HEK293 (cell line): ENCODE measurements around the gene RD3L.
A peak's percentile ranks its signal among the peaks of the same experiment; 100 is the strongest.

Source experiments
- BCL6B ChIP-seq: fragments of 450-650 bp; formaldehyde crosslinking; IDR thresholded peaks from 2 replicates; pipeline ENCODE4 v1.5.1; 2017; ENCODE audit warnings: missing biosample characterization, missing genetic modification characterization
- HIC1 ChIP-seq: fragments of 450-650 bp; formaldehyde crosslinking; IDR thresholded peaks from 2 replicates; pipeline ENCODE4 v1.5.1; 2016; ENCODE audit warnings: missing biosample characterization, missing genetic modification characterization
- OVOL3 ChIP-seq: fragments of 450-650 bp; formaldehyde crosslinking; IDR thresholded peaks from 2 replicates; pipeline ENCODE4 v1.5.1; 2016; ENCODE audit warnings: missing biosample characterization, missing genetic modification characterization
- PRDM2 ChIP-seq: fragments of 450-650 bp; formaldehyde crosslinking; IDR thresholded peaks from 2 replicates; pipeline ENCODE4 v1.5.1; 2016; ENCODE audit warnings: missing biosample characterization, missing genetic modification characterization, borderline replicate concordance
- REPIN1 ChIP-seq: fragments of 450-650 bp; formaldehyde crosslinking; IDR thresholded peaks from 2 replicates; pipeline ENCODE4 v1.5.1; 2017; ENCODE audit warnings: missing biosample characterization, missing genetic modification characterization, low read depth
- SALL2 ChIP-seq: fragments of 450-650 bp; formaldehyde crosslinking; IDR thresholded peaks from 2 replicates; pipeline ENCODE4 v1.5.0; 2017; ENCODE audit warnings: missing biosample characterization, mild to moderate bottlenecking, missing genetic modification characterization, borderline replicate concordance
- SP7 ChIP-seq: fragments of 450-650 bp; formaldehyde crosslinking; IDR thresholded peaks from 2 replicates; pipeline ENCODE4 v1.5.1; 2016; ENCODE audit warnings: missing biosample characterization, missing genetic modification characterization
- TRIM28 ChIP-seq: IDR thresholded peaks from 2 replicates; pipeline ENCODE4 v1.6.1; 2011; ENCODE audit warnings: low read length, control low read depth, borderline replicate concordance
- ZBTB21 ChIP-seq: fragments of 450-650 bp; formaldehyde crosslinking; IDR thresholded peaks from 2 replicates; pipeline ENCODE4 v1.5.1; 2017; ENCODE audit warnings: missing biosample characterization, missing genetic modification characterization
- ZBTB8A ChIP-seq: fragments of 450-650 bp; formaldehyde crosslinking; IDR thresholded peaks from 2 replicates; pipeline ENCODE4 v1.5.1; 2016; ENCODE audit warnings: missing biosample characterization, missing genetic modification characterization
- ZEB2 ChIP-seq: fragments of 450-650 bp; formaldehyde crosslinking; IDR thresholded peaks from 2 replicates; pipeline ENCODE4 v1.5.1; 2016; ENCODE audit warnings: missing biosample characterization, missing genetic modification characterization
- ZNF133 ChIP-seq: fragments of 450-650 bp; formaldehyde crosslinking; IDR thresholded peaks from 2 replicates; pipeline ENCODE4 v1.5.1; 2016; ENCODE audit warnings: missing biosample characterization, missing genetic modification characterization
- ZNF202 ChIP-seq: fragments of 450-650 bp; formaldehyde crosslinking; IDR thresholded peaks from 2 replicates; pipeline ENCODE4 v1.5.1; 2016; ENCODE audit warnings: missing biosample characterization, missing genetic modification characterization, borderline replicate concordance
- ZNF239 ChIP-seq: fragments of 450-650 bp; formaldehyde crosslinking; IDR thresholded peaks from 2 replicates; pipeline ENCODE4 v1.5.1; 2016; ENCODE audit warnings: missing biosample characterization, missing genetic modification characterization
- ZNF24 ChIP-seq: fragments of 450-650 bp; formaldehyde crosslinking; IDR thresholded peaks from 2 replicates; pipeline ENCODE4 v1.5.1; 2016; ENCODE audit warnings: missing biosample characterization, missing genetic modification characterization
- ZNF311 ChIP-seq: fragments of 450-650 bp; formaldehyde crosslinking; IDR thresholded peaks from 2 replicates; pipeline ENCODE4 v1.5.1; 2017; ENCODE audit warnings: missing biosample characterization, missing genetic modification characterization, borderline replicate concordance
- ZNF48 ChIP-seq: fragments of 450-650 bp; formaldehyde crosslinking; IDR thresholded peaks from 2 replicates; pipeline ENCODE4 v1.5.1; 2016; ENCODE audit warnings: missing biosample characterization, missing genetic modification characterization
- ZNF521 ChIP-seq: fragments of 450-650 bp; formaldehyde crosslinking; IDR thresholded peaks from 2 replicates; pipeline ENCODE4 v1.5.1; 2017; ENCODE audit warnings: missing biosample characterization, mild to moderate bottlenecking, missing genetic modification characterization
- ZNF560 ChIP-seq: fragments of 450-650 bp; formaldehyde crosslinking; IDR thresholded peaks from 2 replicates; pipeline ENCODE4 v1.5.1; 2017; ENCODE audit warnings: missing biosample characterization, missing genetic modification characterization, borderline replicate concordance
- ZNF629 ChIP-seq: fragments of 450-650 bp; formaldehyde crosslinking; IDR thresholded peaks from 2 replicates; pipeline ENCODE4 v1.5.1; 2017; ENCODE audit warnings: missing biosample characterization, missing genetic modification characterization
- ZNF658 ChIP-seq: fragments of 450-650 bp; formaldehyde crosslinking; IDR thresholded peaks from 2 replicates; pipeline ENCODE4; 2016; ENCODE audit warnings: missing biosample characterization, missing genetic modification characterization
- ZNF692 ChIP-seq: fragments of 450-650 bp; formaldehyde crosslinking; IDR thresholded peaks from 2 replicates; pipeline ENCODE4 v1.5.1; 2016; ENCODE audit warnings: missing biosample characterization, missing genetic modification characterization
- ZNF704 ChIP-seq: fragments of 450-650 bp; formaldehyde crosslinking; IDR thresholded peaks from 2 replicates; pipeline ENCODE4 v1.5.1; 2016; ENCODE audit warnings: missing biosample characterization, missing genetic modification characterization
- ZNF747 ChIP-seq: fragments of 450-650 bp; formaldehyde crosslinking; IDR thresholded peaks from 2 replicates; pipeline ENCODE4 v1.5.1; 2016; ENCODE audit warnings: missing biosample characterization, missing genetic modification characterization
- ZNF830 ChIP-seq: fragments of 450-650 bp; IDR thresholded peaks from 2 replicates; pipeline ENCODE4 v1.5.0; 2018; ENCODE audit warnings: missing biosample characterization, missing genetic modification characterization, low read depth, mild to moderate bottlenecking, moderate library complexity
- ZSCAN30 ChIP-seq: fragments of 450-650 bp; IDR thresholded peaks from 2 replicates; pipeline ENCODE4 v1.5.1; 2018; ENCODE audit warnings: missing biosample characterization, mild to moderate bottlenecking, missing genetic modification characterization, moderate library complexity

RD3L gene

GRCh38 chr14:103920981-103921854 lies 21.1 kb downstream of the RD3L start (continued):
- TF ChIP-seq SALL2 (tag by site-specific recombination) (no peak), ZNF311 (tag by site-specific recombination) (no peak), HIC1 (tag by site-specific recombination) (no peak), ZNF239 (tag by site-specific recombination) (no peak), ZNF658 (tag by site-specific recombination) (no peak), PRDM2 (tag by site-specific recombination) (no peak), ZNF560 (tag by site-specific recombination) (no peak), ZNF629 (tag by site-specific recombination) (peak; percentile 61), BCL6B (no peak), SP7 (tag by site-specific recombination) (peak; percentile 58; the same call in 1 of the 2 replicates), ZNF747 (tag by site-specific recombination) (no peak), OVOL3 (no peak), ZNF133 (tag by site-specific recombination) (no peak), ZNF521 (tag by site-specific recombination) (no peak), ZEB2 (tag by site-specific recombination) (peak; percentile 66), ZBTB8A (peak; percentile 37; the same call in 1 of the 2 replicates), ZBTB21 (tag by site-specific recombination) (no peak), ZNF24 (tag by site-specific recombination) (peak; percentile 86), ZNF704 (no peak), ZSCAN30 (no peak; the same call in 1 of the 2 replicates), ZNF692 (tag by site-specific recombination) (peak; percentile 78), REPIN1 (tag by site-specific recombination) (no peak), TRIM28 (no peak), ZNF202 (tag by site-specific recombination) (no peak), ZNF830 (tag by site-specific recombination) (no peak), ZNF48 (tag by site-specific recombination) (no peak)
